GM19397 (cell line): ENCODE measurements around the gene SLC22A23.

Experiments used
- ATAC-seq: cut with Tn5 transposase; IDR thresholded peaks from one replicate; pipeline ENCODE4 v1.9.1; 2021; ENCODE audit warnings: mild to moderate bottlenecking, moderate library complexity; ENCODE audit not compliant: unreplicated experiment

SLC22A23 gene

DNA sequence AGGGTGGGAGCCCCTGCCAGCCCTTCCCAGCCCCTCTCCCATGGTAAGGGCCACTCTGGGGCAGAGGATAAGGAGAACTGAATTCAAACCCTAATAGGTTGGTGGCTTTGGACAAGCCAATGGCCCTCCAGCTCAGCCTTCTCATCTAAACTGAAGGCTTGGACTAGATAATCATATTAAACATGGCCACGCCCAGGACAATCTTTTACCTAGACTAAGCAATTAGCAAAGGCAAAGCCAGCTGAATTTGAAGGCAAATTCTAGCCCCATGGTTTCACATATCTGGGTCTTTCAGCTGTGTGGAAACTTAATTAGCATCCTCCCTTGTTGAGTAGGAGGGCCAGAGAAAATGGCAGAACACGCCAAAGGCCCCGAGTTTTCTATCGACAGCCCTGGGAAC lies 10.7 kb downstream of the SLC22A23 start:
- no peak for ATAC-seq

DNA sequence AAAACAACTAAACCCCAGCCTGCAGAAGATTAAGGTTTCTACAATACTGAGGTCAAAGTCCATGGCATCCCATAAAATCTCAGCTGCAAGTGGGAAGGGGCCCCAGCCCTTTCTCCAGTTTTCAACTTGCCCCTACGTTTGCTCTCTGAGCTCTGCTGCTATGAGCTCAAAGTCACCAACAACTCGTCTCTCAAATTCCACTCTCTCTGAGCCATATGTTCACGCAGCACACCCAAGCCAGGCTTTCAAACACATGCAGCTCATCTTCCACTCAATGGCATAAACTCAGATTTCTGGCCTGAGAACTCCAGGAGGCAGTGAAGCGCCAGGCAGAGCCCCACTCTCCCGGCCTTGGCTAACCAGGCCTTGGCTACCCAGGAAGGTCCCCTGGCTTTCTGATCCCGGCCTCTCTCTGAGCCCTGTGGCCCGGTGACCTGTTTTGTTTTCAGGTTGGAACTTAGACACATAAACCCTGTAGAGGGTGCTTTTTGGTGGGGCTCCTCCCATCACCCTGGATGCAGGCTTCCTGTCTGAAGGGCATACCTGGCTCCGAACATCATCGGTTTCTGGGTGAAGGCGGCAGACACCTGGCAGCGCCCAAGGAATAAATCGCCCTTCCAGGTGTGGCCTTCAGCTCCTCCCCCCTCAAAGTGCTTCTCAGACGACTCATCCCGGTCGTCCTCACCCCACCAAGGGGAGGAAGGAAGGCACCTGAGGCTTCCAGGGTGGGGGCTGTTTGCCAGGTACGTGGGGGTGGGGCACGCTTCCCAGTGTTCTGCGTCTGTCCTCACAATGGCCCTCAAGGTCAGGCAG lies 12.4 kb downstream of the SLC22A23 start:
- ATAC-seq, result no peak

- ATAC-seq, result no peak
Observed at GRCh38 chr6:3443221-3443515, 13.7 kb downstream of the SLC22A23 start.

DNA sequence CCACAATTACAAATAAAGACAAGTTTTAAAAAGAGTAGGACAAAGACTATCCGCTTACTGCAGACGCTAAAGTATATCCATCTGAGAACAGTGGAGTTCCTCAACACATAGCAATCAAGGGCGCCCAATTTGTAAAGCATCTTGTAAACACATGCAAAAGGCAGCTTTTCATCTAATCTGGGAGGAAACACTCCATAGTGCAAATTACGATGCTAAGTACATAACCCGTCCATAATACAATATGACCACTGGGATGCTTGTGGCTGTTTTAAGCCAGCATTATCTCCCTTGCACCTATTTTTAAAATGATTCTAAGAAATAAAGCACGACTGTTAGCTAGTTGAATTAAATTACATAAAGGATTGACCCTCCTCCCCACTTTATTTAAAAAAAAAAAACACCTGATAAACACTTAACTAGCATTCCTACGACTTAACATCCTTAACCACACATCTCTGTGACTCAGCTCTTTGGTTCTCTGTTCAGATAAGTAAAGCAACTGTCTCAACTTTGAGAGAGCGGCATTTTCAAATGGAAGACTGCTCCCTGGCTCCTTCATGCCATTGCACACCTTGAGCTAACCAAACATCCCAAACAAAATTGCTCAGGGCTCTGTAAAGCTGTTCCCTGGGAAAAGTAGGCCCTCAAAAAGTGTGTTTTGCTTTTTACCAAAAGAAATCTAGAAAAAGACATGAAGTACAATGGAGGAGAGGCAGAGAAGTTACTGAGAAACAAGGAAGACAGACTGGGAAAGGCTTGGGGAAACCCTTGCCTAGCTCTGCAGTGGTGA lies 14.2 kb downstream of the SLC22A23 start:
- no peak for ATAC-seq

DNA sequence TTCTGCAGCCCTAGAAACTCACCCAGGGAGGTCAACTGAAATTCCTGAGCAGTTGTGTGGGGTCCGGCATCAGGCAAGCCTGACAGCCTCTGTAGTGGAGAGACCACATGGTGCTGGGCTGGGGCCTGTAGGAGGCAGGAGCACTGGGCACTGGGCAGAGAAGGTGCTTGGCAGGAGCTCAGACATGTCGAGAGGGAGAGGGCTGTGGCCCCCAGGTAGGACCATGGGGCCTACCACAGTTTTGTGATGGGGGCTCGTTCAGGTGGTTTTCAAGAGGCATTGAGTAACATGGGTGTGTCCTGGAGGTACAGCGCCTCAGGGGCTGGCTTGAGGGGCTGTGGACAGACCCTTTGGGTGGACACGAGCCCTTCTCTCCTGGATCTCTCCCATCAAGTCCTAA lies 15.9 kb downstream of the SLC22A23 start:
- no peak for ATAC-seq

DNA sequence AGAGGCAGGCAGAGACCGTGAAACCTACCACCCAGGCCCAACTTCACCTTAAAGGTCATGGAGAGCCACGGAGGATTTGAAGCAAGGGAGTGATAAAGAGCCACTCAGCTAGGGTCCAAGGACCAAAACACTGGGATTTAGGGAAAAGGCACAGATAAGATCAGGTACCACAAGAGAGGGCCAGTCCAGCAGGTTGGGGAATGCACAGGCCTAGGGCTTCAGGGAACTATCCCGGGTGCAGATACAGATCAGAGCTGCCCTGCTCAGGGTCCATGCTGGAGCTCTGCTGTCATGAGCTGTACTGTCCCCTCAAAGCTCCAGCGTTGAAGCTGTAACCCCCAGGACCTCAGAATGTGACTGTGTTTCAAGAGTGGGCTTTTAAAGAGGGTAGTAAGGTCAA lies 16.9 kb downstream of the SLC22A23 start:
- no peak for ATAC-seq

DNA sequence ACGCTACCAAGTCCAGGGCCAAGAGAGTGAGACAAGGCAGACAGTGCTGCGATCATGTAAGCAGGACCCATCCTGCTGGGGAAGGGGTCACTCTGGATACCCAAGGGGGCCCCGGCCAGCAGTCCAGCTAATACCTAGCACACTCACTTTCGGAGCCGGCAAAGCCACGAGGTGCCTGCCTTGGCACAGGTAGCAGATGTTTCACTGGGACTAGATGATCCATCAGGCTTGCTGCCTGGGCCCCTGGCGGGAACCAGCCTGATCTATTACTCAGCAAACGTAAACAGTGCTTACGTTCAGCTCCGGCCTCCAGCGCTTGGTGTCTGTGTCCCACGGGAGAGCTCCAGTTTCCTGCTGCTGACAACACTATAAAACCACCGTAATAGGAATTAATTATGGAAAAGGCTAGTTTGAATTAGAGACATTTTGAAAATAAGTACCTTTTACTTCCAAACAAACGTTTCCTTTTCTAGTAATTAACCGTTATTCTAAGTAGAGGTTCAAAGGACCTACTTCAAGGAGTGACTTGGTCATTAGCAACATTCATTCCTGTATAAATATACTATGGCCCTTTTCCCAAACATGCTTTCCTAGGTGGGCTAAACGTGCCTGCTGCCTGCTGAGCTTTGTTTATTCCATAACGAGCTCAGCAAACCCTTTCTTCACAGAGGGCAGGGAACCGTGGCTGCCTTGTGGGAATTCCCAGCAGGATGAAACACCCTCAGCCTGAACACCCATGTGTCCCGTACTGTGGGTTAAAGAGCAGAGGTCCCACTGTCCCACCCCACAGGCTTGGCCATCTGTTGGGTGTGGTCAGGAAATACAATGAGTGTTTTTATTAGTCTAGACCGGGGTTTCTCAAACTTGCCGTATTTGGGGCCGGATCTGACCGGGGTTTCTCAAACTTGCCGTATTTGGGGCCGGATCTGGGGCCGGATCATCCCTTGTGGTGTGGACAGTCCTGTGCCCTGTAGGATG lies 18.4 kb downstream of the SLC22A23 start:
- ATAC-seq, result no peak

DNA sequence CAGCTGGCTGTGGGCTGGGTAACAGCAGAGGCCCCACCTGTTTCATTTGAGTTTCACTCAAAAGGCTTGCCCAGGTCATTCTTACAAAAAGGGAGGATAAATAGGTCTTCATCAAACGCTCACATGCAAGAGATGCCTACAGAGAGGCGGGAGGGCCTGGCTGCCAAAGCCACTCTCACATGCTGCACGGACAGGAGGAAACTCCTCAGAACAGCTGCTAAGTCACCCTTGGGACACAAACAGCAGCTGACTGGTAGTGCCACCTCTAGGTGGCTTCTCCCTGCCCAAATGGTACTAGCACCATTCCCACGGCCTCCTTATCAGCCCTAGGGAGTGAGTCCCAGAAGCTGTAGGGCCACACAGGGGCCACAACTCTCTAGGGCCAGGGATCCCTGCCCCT lies 23.8 kb downstream of the SLC22A23 start:
- no peak for ATAC-seq

DNA sequence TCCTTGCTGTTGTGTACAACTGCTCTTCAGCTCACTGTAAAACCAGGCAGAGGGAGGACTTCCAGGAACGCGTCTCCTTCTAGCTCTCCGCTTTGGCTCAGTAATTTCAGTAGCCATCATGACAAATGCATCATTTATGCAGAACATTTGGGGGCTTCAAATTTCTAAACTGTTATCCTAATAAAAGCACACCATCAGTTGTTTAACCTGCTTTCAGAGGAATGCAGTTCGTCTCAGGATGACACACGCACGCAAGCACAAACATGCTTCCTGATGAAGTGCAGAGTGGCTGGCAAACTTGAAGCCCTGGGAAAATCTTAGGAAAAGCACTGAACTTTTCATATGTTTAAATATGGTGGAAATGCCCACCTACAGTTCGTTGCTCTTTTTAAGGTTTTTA lies 24.4 kb downstream of the SLC22A23 start:
- ATAC-seq, result no peak

DNA sequence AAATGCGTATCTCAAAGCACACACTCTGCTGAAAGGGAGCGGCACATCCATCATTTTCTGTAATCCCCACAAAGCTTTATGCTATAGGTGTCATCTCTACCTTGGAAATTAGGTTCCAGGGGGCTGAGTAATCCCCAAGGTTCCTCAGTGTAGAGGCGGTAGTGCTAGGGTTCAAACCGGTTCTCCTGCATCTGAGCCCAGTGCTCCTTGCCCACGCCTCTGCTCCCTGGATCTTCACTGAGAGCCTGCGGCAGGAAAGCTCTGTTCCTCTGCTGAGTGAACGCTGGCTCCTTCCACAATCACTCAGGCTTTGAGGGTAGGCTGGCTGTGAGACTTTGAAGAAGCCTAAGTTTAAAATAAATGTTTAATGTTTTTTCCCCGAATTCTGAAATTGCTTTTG lies 24.9 kb downstream of the SLC22A23 start:
- no peak for ATAC-seq

DNA sequence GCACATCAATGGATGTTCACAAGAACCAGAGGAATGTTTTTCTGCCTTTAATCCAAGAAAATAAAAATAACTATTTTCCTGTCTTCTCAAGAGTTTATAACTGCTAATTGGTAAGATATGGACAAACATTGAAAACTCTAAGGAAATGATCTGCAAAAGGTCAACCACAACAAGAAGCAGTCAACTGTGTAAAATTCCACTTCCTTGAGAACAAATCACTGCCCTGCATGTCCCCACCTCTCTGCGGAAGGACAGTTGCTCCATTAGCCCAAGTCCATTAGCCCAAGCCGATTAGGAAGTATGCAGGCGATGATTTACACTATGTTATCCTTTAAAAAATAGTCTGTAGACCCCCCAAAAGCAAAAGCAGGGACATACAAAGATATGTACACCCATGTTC lies 27.6 kb downstream of the SLC22A23 start:
- ATAC-seq, result no peak

GRCh38 chr6:3428700-3429099 lies 28.1 kb downstream of the SLC22A23 start:
- ATAC-seq, result no peak

DNA sequence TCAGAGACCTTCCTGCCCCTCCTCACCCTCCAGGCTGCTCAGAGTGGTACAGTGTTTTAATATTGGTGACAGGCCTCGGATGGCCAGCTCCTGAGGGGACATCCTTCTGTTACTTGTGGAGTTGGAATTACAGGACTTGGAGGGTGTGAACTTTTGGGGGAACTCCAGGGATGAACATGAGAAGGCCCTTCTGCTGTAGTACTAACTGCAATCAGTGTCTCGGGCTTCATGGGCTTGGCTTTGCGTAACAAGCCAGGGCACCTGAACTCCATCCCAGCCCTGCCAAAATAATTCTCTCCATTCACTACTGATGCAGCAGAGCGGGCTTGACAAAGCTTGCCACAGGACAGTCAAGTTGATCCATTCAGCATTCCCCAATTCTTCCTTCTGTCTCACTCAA lies 28.6 kb downstream of the SLC22A23 start:
- no peak for ATAC-seq

DNA sequence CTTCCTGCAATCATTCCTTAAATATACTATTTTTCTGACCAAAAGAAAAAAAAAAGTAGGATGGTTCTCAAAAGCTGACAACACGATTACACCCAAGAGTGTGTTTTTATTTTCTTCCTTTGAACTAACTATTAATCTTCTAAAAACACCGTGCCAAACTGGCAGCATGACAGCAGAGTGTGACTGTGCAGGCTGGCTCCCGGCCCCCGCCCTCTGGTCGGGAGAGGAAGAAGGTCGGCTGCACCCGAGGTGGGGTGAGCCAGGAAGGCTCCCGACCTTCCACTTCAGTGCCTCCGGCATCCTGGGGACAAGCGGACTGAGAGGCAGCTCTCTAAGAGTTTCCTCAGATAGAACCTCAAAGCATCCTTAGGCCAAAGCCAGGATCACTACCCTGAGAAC lies 29.2 kb downstream of the SLC22A23 start:
- ATAC-seq, result no peak

- ATAC-seq, result no peak
Observed at GRCh38 chr6:3426927-3427686, 29.7 kb downstream of the SLC22A23 start.

DNA sequence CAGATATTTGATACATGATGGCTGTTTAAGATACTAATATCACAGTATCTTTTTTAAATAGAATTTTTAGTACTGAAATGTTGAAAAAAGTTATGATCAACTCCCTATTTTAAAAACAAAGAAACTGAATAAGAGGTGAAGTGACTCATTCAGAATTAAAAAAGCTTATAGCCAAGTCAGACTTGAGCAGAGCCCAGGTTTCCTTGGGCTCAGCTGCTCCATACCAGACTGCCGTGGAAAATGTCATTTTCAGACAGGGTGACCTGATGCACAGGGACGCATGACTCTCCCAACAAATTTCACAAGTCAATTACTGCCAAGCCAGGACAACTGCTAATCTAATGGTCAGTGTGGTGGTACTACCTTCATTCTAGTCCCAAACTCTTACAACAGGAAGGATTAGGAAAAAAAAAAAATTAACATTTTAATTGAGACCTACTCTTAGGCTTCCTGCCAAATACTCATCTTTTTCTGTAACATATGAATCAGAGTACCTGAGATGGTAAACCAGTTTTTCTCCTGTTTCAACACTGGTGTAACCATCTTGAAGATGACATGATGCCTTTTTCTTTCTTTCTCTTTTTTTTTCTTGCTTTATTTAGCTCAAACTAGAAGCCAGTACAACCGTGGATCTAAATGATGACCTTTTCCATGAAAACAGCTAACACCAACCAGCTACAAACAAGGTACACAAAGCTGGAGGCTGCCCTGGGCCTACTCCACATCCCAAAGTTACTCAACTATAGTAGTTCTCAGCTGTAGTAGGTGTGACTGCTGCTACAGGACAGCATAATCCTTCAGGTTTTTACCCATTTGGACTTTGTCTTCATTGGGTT lies 30.5 kb downstream of the SLC22A23 start:
- ATAC-seq, result no peak

DNA sequence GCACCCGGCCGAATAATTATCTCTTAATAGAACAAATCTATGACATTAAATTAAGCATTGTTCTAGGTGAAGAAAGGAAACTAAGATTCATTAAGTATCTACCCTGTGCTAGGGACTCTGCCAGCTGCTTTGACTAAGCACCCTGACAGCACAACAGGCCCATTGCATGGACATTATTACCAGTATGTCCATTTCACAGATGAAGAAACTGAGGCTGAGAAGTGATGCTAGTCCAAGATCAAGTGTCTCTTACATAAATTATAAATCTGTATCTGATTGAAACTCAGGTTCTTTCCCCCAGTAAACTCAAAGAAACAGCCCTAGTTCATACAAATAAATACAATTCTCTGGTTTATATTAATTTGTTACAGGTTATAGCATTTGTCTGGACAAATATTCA lies 31.3 kb downstream of the SLC22A23 start:
- ATAC-seq, result no peak

GRCh38 chr6:3424185-3424927 lies 32.5 kb downstream of the SLC22A23 start:
- ATAC-seq, result no peak
